Pancreas (tissue), 10 donors: ENCODE measurements around the gene DSCAM. TPM values are rescaled to one million over a fixed set of nuclear protein-coding genes. Genes with fewer than 3 reads are reported as not detected.
A peak's percentile ranks its signal among the peaks of the same experiment; 100 is the strongest.

Source experiments
- ATAC-seq, 4 donors: fragments of 200-7000 bp; cut with Tn5 transposase; one replicate each; pipeline versions ENCODE4 v1.8.0 to v1.9.1; 2020; ENCODE audit warnings: mild to moderate bottlenecking in 4 of 4, moderate library complexity in 4 of 4
- DNase-seq, 6 donors: peaks; one replicate each; pipeline ENCODE4 v3.0.0-alpha.2; 2020
- FAIRE-seq: peaks from 2 replicates; lab custom pipeline; 2012; peaks lifted over from hg19 to GRCh38; lab: Jason Lieb, UNC
- H3K27ac ChIP-seq, 4 donors: fragments of 200-600 bp; sonication (generic); 1 replicate in 3 of 4; 2 replicates in 1 of 4; pipeline versions ENCODE4 v1.5.0 to v1.8.0; 2020
- H3K27me3 ChIP-seq, 4 donors: fragments of 200-600 bp; one replicate each; pipeline ENCODE4 v1.8.0; 2021
- H3K36me3 ChIP-seq, 3 donors: fragments of 200-600 bp; sonication (generic) in 1 of 3; one replicate each; pipeline versions ENCODE4 v1.5.0 to v1.8.0; 2020 to 2021
- H3K4me1 ChIP-seq, 3 donors: fragments of 200-600 bp; one replicate each; pipeline ENCODE4 v1.8.0; 2021
- H3K4me3 ChIP-seq, 4 donors: fragments of 200-600 bp; sonication (generic) in 2 of 4; one replicate each; pipeline versions ENCODE4 v1.5.0 to v1.8.0; 2020 to 2021
- H3K9me3 ChIP-seq, 4 donors: fragments of 200-600 bp; one replicate each; pipeline ENCODE4 v1.8.0; 2021
- WGBS, 2 donors: extraction: QIAGEN DNeasy Blood & Tissue Kit; methylation state at CpG; one replicate each; pipeline ENCODE4 v1.1.7; 2013; 5-methylcytosine and 5-hydroxymethylcytosine counted together
- intact Hi-C, 3 donors: fragments of 100-400 bp; cut with DNase I; formaldehyde crosslinking; loops; one replicate each; pipeline versions ENCODE4 v1.11.1 to v1.14.2; 2022
- polyA plus RNA-seq, 2 donors: library from polyadenylated mRNA; stranded (reverse); fragments of 200-250 nt; gene quantifications; one replicate each; pipeline ENCODE4 v1.2.3, GENCODE V29; 2013
- total RNA-seq, 6 donors: library from RNA; stranded (reverse); fragmentation: NEBNext Ultra II Directional in 4 of 6; extraction: Animal tissue kit (Norgen Biotek cat#: 25700) in 4 of 6; gene quantifications; one replicate each; pipeline versions ENCODE4 v1.2.1 to v1.2.4, GENCODE V29; 2021 to 2023
- TF ChIP-seq, protein P1 (sequence below), 4 donors: fragments of 200-600 bp; sonication (generic) in 3 of 4; IDR thresholded peaks; one replicate each; pipeline versions ENCODE4 v1.5.0 to v1.8.0; 2021; ENCODE audit warnings: antibody characterized with exemption in 4 of 4
- donor health status: healthy with polysubstance abuse.
- donor health status: DM: no; HTN: no; CAD: no; lungs with moderate emphysema.
- donor health status: DM: no; HTN: no; CAD: no.
- donor health status: control.
- donor health status: control.
- donor health status: Bipolar disorder and iron deficiency.
- donor health status: DM: yes; HTN: yes; CAD: no.
- donor health status: DM: no; HTN: no; CAD: no.
- donor health status: DM: no; HTN: no; CAD: no.
- donor health status: DM: yes; HTN: yes; CAD: no.

DSCAM gene
- total and polyA plus RNA-seq, 8 donors, result 0.05 to 0.77 (median 0.14) TPM

DNA sequence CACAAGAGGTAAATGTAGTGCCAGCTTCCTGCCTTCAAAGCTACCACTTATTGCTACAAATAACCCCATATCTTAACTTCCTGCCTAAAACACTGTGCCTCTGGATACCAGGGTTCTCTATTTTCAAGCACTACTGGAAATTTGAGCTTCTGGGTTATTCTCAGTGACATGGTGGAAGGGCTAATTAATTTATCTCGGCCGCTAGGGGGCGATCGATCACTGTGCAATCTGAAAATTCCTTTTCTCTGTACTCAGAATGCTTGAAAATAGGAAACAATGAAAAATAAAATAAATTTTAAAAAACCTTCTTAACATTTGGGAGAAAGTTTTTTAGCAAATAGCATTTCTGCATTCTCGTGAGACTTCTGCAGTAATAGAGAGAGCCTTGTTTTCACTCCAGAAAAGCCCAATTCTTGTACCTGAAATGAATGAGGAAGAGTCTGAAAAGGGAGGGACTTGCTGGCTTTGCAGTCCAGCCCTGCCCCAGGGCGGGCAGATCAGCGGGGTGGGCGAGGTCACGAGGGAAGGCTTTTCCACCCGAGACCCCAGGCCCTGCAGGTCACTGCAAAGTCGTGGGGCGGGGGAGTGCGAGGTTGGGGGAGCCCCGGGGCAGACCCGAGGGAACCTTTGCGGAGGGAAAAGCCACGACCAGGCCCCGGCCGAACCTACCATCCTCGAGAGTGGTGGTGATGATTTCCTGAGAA is 703.0 kb downstream of the DSCAM start:
- H3K4me1 ChIP-seq, result no peaks in the 10 kb centered on the region
- TF ChIP-seq, protein P1, sequence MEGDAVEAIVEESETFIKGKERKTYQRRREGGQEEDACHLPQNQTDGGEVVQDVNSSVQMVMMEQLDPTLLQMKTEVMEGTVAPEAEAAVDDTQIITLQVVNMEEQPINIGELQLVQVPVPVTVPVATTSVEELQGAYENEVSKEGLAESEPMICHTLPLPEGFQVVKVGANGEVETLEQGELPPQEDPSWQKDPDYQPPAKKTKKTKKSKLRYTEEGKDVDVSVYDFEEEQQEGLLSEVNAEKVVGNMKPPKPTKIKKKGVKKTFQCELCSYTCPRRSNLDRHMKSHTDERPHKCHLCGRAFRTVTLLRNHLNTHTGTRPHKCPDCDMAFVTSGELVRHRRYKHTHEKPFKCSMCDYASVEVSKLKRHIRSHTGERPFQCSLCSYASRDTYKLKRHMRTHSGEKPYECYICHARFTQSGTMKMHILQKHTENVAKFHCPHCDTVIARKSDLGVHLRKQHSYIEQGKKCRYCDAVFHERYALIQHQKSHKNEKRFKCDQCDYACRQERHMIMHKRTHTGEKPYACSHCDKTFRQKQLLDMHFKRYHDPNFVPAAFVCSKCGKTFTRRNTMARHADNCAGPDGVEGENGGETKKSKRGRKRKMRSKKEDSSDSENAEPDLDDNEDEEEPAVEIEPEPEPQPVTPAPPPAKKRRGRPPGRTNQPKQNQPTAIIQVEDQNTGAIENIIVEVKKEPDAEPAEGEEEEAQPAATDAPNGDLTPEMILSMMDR (IDR thresholded peaks at IDR 0.05), result peak; percentile 55 to 92 (median 78)
- H3K27ac ChIP-seq, result no peak overlapping the region
- no peaks in the 10 kb centered on the region for H3K36me3 ChIP-seq
- H3K4me3 ChIP-seq, result no peak overlapping the region
- peak in 5 of 6 donors; percentile 12 to 85 (median 57) for DNase-seq
- H3K9me3 ChIP-seq, result no peaks in the 10 kb centered on the region
- 32 to 39% methylated on average over 20 of the region's 20 CpGs for WGBS, 2 donors
- H3K27me3 ChIP-seq, result peaks cover 0 to 3% (median 0%) of the 10 kb centered on the region in 4 donors
- FAIRE-seq, result no peak
- intact Hi-C loops, result loop anchor here in 2 of 3 donors (2.0 to 10.0 kb wide), 3 partner anchors 241 to 921 kb away; no protein-coding TSS in a partner anchor
- peak in 3 of 4 donors; percentile 72 to 77 (median 77) for ATAC-seq

DNA sequence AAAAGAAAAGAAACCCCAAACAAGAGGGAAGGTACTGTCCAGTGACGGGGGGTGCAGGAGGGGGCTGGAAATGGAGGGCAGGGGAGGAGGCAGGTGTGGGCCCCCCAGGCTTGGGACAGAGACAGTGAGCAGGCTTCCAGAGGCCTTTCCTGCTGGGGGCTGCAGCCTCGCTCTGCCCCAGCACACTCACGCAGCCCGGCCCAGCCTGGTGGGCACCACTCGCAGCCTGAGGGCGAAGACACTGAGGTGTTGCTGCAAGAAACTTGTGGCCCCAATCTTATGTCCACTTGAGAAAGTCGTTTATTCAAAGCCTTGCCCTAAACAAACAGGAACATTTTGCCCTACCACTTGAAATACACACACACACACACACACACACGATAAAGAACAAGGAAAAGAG is 705.3 kb downstream of the DSCAM start:
- TF ChIP-seq, protein P1 (IDR thresholded peaks at IDR 0.05), result no peak
- 56 to 62% methylated on average over 8 of the region's 8 CpGs for WGBS, 2 donors
- DNase-seq (no peak), ATAC-seq (no peak), FAIRE-seq (no peak)
- Histone ChIP-seq H3K27ac (no peak overlapping the region), H3K4me3 (no peak overlapping the region), H3K27me3 (no peaks in the 10 kb centered on the region), H3K36me3 (no peaks in the 10 kb centered on the region), H3K9me3 (no peaks in the 10 kb centered on the region), H3K4me1 (no peaks in the 10 kb centered on the region)
- intact Hi-C loops, result loop anchor here in 2 of 3 donors (2.0 to 10.0 kb wide), 3 partner anchors 243 to 923 kb away; no protein-coding TSS in a partner anchor

DNA sequence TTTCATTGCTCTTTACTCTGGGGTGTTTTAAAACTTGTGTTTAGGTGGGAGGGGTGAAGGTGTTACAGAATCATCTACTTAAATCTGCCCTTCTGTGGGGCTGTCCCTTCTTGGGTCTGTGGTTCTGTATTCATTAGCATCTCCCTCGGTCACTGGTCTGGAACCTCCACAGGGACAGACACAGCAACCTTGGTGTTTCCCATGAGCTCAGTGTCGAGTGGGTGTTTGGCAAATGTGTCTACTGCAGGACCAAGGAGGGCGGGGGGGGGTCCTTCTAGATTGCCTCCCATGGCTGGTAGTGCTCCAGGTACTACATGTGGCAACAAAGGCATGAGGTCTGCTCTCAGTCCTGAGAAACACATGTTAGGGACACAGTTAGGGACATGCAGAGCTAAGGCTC is 706.3 kb downstream of the DSCAM start:
- no peak overlapping the region for H3K4me3 ChIP-seq
- ATAC-seq, result no peak
- TF ChIP-seq, protein P1 (IDR thresholded peaks at IDR 0.05), result no peak
- no peak for FAIRE-seq
- H3K27me3 ChIP-seq, result no peaks in the 10 kb centered on the region
- intact Hi-C loops, result loop anchor here in 2 of 3 donors (10.0 kb wide), 2 partner anchors 244 to 924 kb away; no protein-coding TSS in a partner anchor
- no peaks in the 10 kb centered on the region for H3K4me1 ChIP-seq
- no peaks in the 10 kb centered on the region for H3K36me3 ChIP-seq
- H3K9me3 ChIP-seq, result no peaks in the 10 kb centered on the region
- WGBS, 2 donors, result 59 to 65% methylated on average over 3 of the region's 3 CpGs
- DNase-seq, result no peak
- H3K27ac ChIP-seq, result no peak overlapping the region

- Histone ChIP-seq H3K27me3 (no peaks in the 10 kb centered on the region), H3K4me1 (no peaks in the 10 kb centered on the region), H3K4me3 (no peak overlapping the region), H3K27ac (no peak overlapping the region), H3K9me3 (no peaks in the 10 kb centered on the region), H3K36me3 (no peaks in the 10 kb centered on the region)
- FAIRE-seq (no peak), DNase-seq (no peak), ATAC-seq (no peak)
- intact Hi-C loops, result loop anchor here in 2 of 3 donors (10.0 kb wide), 2 partner anchors 245 to 925 kb away; no protein-coding TSS in a partner anchor
- WGBS, 2 donors, result 57 to 60% methylated on average over 5 of the region's 5 CpGs
- TF ChIP-seq, protein P1 (IDR thresholded peaks at IDR 0.05), result no peak
Measured at GRCh38 chr21:40139636-40140035, 707.3 kb downstream of the DSCAM start.

DNA sequence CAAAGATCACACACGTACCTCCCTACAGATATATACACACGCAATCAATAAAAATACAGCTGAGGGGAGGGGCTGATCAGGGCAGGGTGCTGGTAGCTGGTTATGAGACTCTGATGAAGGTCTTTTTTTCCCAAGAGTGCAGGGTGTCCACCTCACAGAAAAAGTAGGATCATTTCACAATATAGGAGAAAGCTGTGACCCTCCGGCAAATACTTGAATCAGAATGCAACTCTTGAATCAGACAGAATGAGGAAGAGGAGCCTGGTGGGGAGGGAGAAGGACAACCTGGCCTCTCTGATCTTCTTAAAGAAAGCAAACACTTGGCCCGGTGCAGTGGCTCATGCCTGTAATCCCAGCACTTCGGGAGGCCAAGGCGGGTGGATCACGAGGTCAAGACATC is 710.4 kb downstream of the DSCAM start:
- 80 to 84% methylated on average over 7 of the region's 7 CpGs for WGBS, 2 donors
- H3K27ac ChIP-seq, result no peak overlapping the region
- no peak for FAIRE-seq
- intact Hi-C loops, result no loop called here
- no peak overlapping the region for H3K4me3 ChIP-seq
- TF ChIP-seq, protein P1 (IDR thresholded peaks at IDR 0.05), result no peak
- H3K4me1 ChIP-seq, result no peaks in the 10 kb centered on the region
- peaks cover 0 to 3% (median 0%) of the 10 kb centered on the region in 4 donors for H3K27me3 ChIP-seq
- no peaks in the 10 kb centered on the region for H3K9me3 ChIP-seq
- H3K36me3 ChIP-seq, result no peaks in the 10 kb centered on the region
- ATAC-seq, result no peak
- no peak for DNase-seq
